ENCODE measurements around the gene AUP1.

Gene AUP1

GRCh38 chr2:74556831-74557370 lies 27.4 kb upstream of the AUP1 start:
- no peak for DNase-seq (ENCODE audit: low read depth)

GRCh38 chr2:74556159-74556558 lies 26.7 kb upstream of the AUP1 start:
- no peak for DNase-seq (ENCODE audit: low read depth)

- no peak for DNase-seq (ENCODE audit: low read depth)
These were observed 26.2 kb upstream of the AUP1 start for GRCh38 chr2:74555610-74556103.

GRCh38 chr2:74554820-74555531 lies 25.5 kb upstream of the AUP1 start:
- no peak for DNase-seq (ENCODE audit: low read depth)

- DNase-seq (ENCODE audit: low read depth): peak; percentile 67
These were observed 24.6 kb upstream of the AUP1 start, which contains the start of the genes DOK1 and LOXL3 for GRCh38 chr2:74553892-74554819. TSS of gene DOK1 (plus strand) at chr2:74554720. CDS start at chr2:74554755, 35 bp downstream. TSS of gene LOXL3 (minus strand) at chr2:74553942. CDS start at chr2:74552634, 1,308 bp downstream.

- DNase-seq (ENCODE audit: low read depth): no peak
These were observed 23.7 kb upstream of the AUP1 start for GRCh38 chr2:74552914-74553811.

GRCh38 chr2:74551942-74552913 lies 22.7 kb upstream of the AUP1 start:
- no peak for DNase-seq (ENCODE audit: low read depth)

- DNase-seq (ENCODE audit: low read depth): no peak
These were observed 22.0 kb upstream of the AUP1 start for GRCh38 chr2:74551530-74551929.

GRCh38 chr2:74550231-74550630 lies 20.7 kb upstream of the AUP1 start:
- DNase-seq (ENCODE audit: low read depth): no peak

- no peak for DNase-seq (ENCODE audit: low read depth)
These were observed 19.7 kb upstream of the AUP1 start for GRCh38 chr2:74548900-74549826.

- no peak for DNase-seq (ENCODE audit: low read depth)
These were observed 18.9 kb upstream of the AUP1 start for GRCh38 chr2:74548285-74548899.

GRCh38 chr2:74546004-74546403 lies 16.5 kb upstream of the AUP1 start:
- no peak for DNase-seq (ENCODE audit: low read depth)

- DNase-seq (ENCODE audit: low read depth): no peak
These were observed 15.1 kb upstream of the AUP1 start for GRCh38 chr2:74544634-74545033.

GRCh38 chr2:74542978-74543377 lies 13.5 kb upstream of the AUP1 start:
- DNase-seq (ENCODE audit: low read depth): no peak

- no peak for DNase-seq (ENCODE audit: low read depth)
These were observed 10.8 kb upstream of the AUP1 start for GRCh38 chr2:74540291-74540690.

GRCh38 chr2:74538881-74539339 lies 9.4 kb upstream of the AUP1 start:
- DNase-seq (ENCODE audit: low read depth): no peak

- no peak for DNase-seq (ENCODE audit: low read depth)
These were observed 7.6 kb upstream of the AUP1 start for GRCh38 chr2:74537140-74537539.

- DNase-seq (ENCODE audit: low read depth): no peak
These were observed 6.9 kb upstream of the AUP1 start for GRCh38 chr2:74536166-74536950.

Data from stimulated activated CD8-positive, alpha-beta memory T cell treated with anti-CD3 and anti-CD28 coated beads, Interleukin-15, amount 100 ng/mL, for 24 hours (primary cell).